Measurements from ENCODE around the gene NHSL1.
"Not testable (repeated sequence)": the region's sequence is repeated elsewhere in the genome, so short reads cannot be mapped to it uniquely, and the experiment has no call there.

NHSL1 gene

GRCh38 chr6:138425256-138425655 is 74.0 kb downstream of the NHSL1 start:
- not testable (repeated sequence) for DNase-seq (ENCODE audit: low read depth in 2 of 2)

GRCh38 chr6:138424004-138424904 is 75.0 kb downstream of the NHSL1 start:
- no peak for DNase-seq (ENCODE audit: low read depth in 2 of 2)

- no peak for DNase-seq (ENCODE audit: low read depth in 2 of 2)
These were observed 76.4 kb downstream of the NHSL1 start for GRCh38 chr6:138422861-138423260.

- no peak for DNase-seq (ENCODE audit: low read depth in 2 of 2)
These were observed 77.7 kb downstream of the NHSL1 start for GRCh38 chr6:138421608-138422007.

- DNase-seq (ENCODE audit: low read depth in 2 of 2): no peak
These were observed 78.2 kb downstream of the NHSL1 start for GRCh38 chr6:138421089-138421488.

GRCh38 chr6:138420356-138420755 is 78.9 kb downstream of the NHSL1 start:
- no peak for DNase-seq (ENCODE audit: low read depth in 2 of 2)

GRCh38 chr6:138419766-138420165 is 79.5 kb downstream of the NHSL1 start:
- no peak for DNase-seq (ENCODE audit: low read depth in 2 of 2)

GRCh38 chr6:138418118-138418742 is 81.1 kb downstream of the NHSL1 start:
- DNase-seq (ENCODE audit: low read depth in 2 of 2): no peak

- no peak for DNase-seq (ENCODE audit: low read depth in 2 of 2)
These were observed 81.7 kb downstream of the NHSL1 start for GRCh38 chr6:138417493-138418117.

GRCh38 chr6:138416206-138416605 is 83.1 kb downstream of the NHSL1 start:
- DNase-seq (ENCODE audit: low read depth in 2 of 2): no peak

GRCh38 chr6:138415125-138415524 is 84.2 kb downstream of the NHSL1 start:
- no peak for DNase-seq (ENCODE audit: low read depth in 2 of 2)

- DNase-seq (ENCODE audit: low read depth in 2 of 2): no peak
These were observed 88.1 kb downstream of the NHSL1 start for GRCh38 chr6:138410972-138411880.

- DNase-seq (ENCODE audit: low read depth in 2 of 2): no peak
These were observed 89.1 kb downstream of the NHSL1 start for GRCh38 chr6:138410048-138410735.

- DNase-seq (ENCODE audit: low read depth in 2 of 2): no peak
These were observed 92.9 kb downstream of the NHSL1 start for GRCh38 chr6:138406443-138406842.

GRCh38 chr6:138405816-138406413 is 93.4 kb downstream of the NHSL1 start:
- DNase-seq (ENCODE audit: low read depth in 2 of 2): no peak

- DNase-seq (ENCODE audit: low read depth in 2 of 2): no peak
These were observed 94.5 kb downstream of the NHSL1 start for GRCh38 chr6:138404666-138405337.

- DNase-seq (ENCODE audit: low read depth in 2 of 2): peak; percentile 72 to 94
These were observed 95.3 kb downstream of the NHSL1 start, which contains the start of gene HEBP2 for GRCh38 chr6:138403801-138404665. HEBP2 (plus strand) TSS chr6:138404223; CDS start chr6:138404496, 273 bp downstream.

- DNase-seq (ENCODE audit: low read depth in 2 of 2): no peak
These were observed 95.9 kb downstream of the NHSL1 start for GRCh38 chr6:138403324-138403800.

- DNase-seq (ENCODE audit: low read depth in 2 of 2): no peak
These were observed 96.5 kb downstream of the NHSL1 start for GRCh38 chr6:138402838-138403187.
